VCaP (cell line): Measurements from ENCODE around the gene NELL1.

Experiments used
- H3K27ac ChIP-seq: fragments of 450-650 bp; 2 replicates; pipeline ENCODE4 v1.5.1; 2017
- CTCF ChIP-seq: fragments of 450-650 bp; conservative IDR thresholded peaks from 2 replicates; pipeline ENCODE4 v1.5.1; 2017; ENCODE audit warnings: mild to moderate bottlenecking, moderate library complexity

NELL1 gene

DNA sequence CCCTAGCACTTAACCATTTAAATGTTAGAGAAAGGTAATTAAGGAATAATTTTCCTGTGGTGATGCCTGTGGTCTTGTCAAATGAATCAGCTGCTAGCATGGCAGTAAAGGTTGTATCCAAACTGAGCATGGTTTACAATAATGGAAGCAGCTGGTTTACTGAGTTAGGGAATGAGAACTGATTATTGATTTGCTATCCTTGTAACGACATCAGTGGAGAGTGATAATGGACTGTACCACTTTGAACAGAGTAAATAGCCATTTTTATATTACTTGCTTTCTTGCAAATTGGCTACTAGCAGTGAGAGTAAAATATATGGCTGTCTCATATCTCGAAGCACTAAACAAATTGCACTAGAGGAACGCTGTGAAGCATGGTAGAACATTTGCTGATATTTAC, 934.5 kb downstream of the NELL1 start:
- no peak for TF ChIP-seq CTCF
- H3K27ac ChIP-seq, result no peak overlapping the region

DNA sequence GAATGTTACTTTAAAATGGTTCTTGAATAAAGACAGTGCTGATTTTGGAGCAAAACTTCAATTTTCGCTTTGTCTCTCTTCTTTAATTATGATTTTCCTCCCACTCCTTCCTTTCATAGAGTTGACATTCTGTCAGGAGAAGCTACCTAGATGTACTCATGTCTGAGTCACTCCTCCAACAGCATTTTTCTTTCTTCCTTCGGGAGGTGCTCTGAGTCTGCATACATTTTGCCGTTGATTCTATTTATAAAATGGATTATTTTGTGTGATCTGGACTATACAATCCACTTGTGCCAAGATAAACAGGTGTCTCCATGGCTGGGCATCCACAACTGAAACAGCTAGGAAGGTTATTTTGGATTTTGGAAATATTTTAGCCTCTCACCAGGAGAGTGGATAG, 935.2 kb downstream of the NELL1 start:
- H3K27ac ChIP-seq, result no peak overlapping the region
- no peak for TF ChIP-seq CTCF

- H3K27ac ChIP-seq, result no peak overlapping the region
- TF ChIP-seq CTCF, result no peak
Measured at GRCh38 chr11:21612326-21612725, 942.9 kb downstream of the NELL1 start.

DNA sequence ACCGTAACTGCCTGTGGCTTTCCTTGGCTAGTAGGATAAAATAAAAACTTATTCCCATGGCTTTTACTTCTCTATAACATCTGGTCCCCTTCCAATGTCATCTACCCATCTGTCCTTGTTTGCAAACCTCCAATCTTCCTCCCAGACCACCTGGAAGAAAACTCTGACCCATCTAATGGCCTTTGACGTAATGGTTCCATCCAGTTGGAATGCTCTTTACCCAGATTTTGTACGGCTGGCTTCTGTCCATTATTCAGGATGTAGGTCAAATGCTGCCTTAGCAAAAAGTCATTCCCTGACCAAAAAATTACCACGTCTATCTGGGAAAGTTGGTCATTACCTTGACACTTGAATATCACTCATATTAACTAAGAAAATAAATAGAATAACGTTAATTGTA, 945.6 kb downstream of the NELL1 start:
- TF ChIP-seq CTCF, result no peak
- no peak overlapping the region for H3K27ac ChIP-seq

DNA sequence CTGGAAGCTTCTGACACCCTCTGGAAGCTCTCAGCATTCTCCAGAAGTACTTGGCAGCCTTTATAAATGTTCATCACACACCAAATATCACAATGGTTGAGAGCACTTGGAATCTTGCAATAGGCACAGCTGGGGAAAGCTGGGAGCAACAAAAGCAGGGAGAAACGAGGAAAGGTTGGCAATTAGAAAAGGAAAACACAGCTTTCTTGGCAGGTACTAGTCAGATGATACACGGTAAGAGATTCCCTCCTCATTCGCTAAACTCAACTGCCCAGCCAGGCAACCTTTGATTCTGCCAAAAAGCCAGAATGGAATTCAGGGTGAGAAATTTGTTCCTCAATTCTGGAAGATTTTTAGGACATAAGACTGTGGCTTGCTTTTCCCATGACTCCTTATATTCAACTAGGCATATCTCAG, 946.6 kb downstream of the NELL1 start:
- no peak for TF ChIP-seq CTCF
- H3K27ac ChIP-seq, result no peak overlapping the region; the same call in 1 of the 2 replicates

- H3K27ac ChIP-seq, result no peak overlapping the region
- no peak for TF ChIP-seq CTCF
Measured at GRCh38 chr11:21622566-21622965, 953.2 kb downstream of the NELL1 start.

- TF ChIP-seq CTCF, result no peak
- no peak overlapping the region for H3K27ac ChIP-seq
Measured at GRCh38 chr11:21622995-21623394, 953.6 kb downstream of the NELL1 start.
